ENCODE measurements around the gene ITPR1.

DNA sequence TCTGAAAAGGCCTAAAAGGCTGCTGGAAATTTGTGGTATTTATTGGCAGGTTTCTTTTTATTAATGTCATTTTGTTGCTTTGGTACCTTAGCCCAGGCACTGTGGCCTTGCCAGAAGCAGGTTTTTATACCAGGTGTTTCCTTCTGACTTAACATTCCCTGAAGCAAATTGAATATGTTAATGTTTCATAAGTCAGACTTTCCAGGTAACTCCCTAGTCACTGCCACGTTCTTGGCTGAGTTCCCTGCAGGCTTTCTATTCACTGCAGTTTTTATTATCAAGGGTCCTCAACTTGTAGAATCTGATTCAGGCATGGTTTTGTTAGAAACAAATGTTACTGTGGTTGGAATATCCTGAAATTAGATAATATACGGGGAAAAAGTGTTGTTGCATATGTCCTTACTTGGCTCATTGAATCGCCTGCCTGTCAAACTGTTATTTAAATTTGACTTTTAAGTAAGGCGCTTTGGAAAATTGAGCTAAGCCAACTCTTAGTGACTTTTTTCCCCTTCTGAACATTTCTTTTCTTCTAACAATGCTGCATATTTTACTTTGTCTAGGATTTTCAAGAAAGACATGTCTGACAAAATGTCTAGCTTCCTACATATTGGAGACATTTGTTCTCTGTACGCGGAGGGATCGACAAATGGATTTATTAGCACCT lies 22.9 kb downstream of the ITPR1 start:
- TF ChIP-seq POLR2AphosphoS5 (IDR thresholded peaks at IDR 0.05; ENCODE audit: low read depth, low read length), result no peak
- TF ChIP-seq, protein P1, sequence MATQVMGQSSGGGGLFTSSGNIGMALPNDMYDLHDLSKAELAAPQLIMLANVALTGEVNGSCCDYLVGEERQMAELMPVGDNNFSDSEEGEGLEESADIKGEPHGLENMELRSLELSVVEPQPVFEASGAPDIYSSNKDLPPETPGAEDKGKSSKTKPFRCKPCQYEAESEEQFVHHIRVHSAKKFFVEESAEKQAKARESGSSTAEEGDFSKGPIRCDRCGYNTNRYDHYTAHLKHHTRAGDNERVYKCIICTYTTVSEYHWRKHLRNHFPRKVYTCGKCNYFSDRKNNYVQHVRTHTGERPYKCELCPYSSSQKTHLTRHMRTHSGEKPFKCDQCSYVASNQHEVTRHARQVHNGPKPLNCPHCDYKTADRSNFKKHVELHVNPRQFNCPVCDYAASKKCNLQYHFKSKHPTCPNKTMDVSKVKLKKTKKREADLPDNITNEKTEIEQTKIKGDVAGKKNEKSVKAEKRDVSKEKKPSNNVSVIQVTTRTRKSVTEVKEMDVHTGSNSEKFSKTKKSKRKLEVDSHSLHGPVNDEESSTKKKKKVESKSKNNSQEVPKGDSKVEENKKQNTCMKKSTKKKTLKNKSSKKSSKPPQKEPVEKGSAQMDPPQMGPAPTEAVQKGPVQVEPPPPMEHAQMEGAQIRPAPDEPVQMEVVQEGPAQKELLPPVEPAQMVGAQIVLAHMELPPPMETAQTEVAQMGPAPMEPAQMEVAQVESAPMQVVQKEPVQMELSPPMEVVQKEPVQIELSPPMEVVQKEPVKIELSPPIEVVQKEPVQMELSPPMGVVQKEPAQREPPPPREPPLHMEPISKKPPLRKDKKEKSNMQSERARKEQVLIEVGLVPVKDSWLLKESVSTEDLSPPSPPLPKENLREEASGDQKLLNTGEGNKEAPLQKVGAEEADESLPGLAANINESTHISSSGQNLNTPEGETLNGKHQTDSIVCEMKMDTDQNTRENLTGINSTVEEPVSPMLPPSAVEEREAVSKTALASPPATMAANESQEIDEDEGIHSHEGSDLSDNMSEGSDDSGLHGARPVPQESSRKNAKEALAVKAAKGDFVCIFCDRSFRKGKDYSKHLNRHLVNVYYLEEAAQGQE (IDR thresholded peaks at IDR 0.05; ENCODE audit: insufficient read depth in 1 of 2, low read depth in 2 of 2, low read length in 2 of 2), result no peak

Measured in PFSK-1 (cell line).